B cell (primary cell): ENCODE data around the gene CEP112. TPM values are rescaled to one million over a fixed set of nuclear protein-coding genes. Genes with fewer than 3 reads are reported as not detected.

Experiments
- ATAC-seq: fragments of 200-7000 bp; cut with Tn5 transposase; one replicate; pipeline ENCODE4 v1.10.0; 2021; ENCODE audit warnings: low read depth, mild to moderate bottlenecking, moderate number of reproducible peaks, moderate library complexity
- CTCF ChIA-PET: fragments of 350-600 bp; sonication (Branson Sonifier 250); formaldehyde crosslinking; loops from one replicate; lab custom pipeline; 2021; ENCODE audit warnings: antibody characterized with exemption, inconsistent platforms; lab: Charles Lee
- POLR2A ChIA-PET: fragments of 350-600 bp; sonication (Branson Sonifier 250); formaldehyde crosslinking; loops from one replicate; lab custom pipeline; 2021; ENCODE audit warnings: antibody characterized with exemption; lab: Charles Lee
- DNase-seq: peaks from one replicate; pipeline ENCODE4 v3.0.0; 2013
- H2AFZ ChIP-seq: 2 replicates; pipeline ENCODE4 v1.6.1; 2012; ENCODE audit warnings: mild to moderate bottlenecking, low read depth, low read length; ENCODE audit not compliant: insufficient read depth, poor library complexity, severe bottlenecking
- H3K27ac ChIP-seq, 2 donors: 1 replicate in 1 of 2; 2 replicates in 1 of 2; pipeline ENCODE4 v1.5.1; 2012 to 2013; ENCODE audit warnings: low read length in 2 of 2, mild to moderate bottlenecking in 2 of 2, moderate library complexity in 1 of 2
- H3K27me3 ChIP-seq, 4 experiments: fragments of 200-600 bp in 1 of 4; sonication (generic) in 1 of 4; replicated peaks in 1 of 4; 1 replicate in 2 of 4; 2 replicates in 2 of 4; pipeline versions ENCODE4 v1.6.1 to v1.7.0; 2013 to 2016; ENCODE audit warnings: low read length in 3 of 4, mild to moderate bottlenecking in 2 of 4, mixed read lengths in 1 of 4, moderate library complexity in 1 of 4; ENCODE audit not compliant: insufficient read depth in 4 of 4, control insufficient read depth in 3 of 4; ENCODE audit errors: control extremely low read depth in 1 of 4
- H3K36me3 ChIP-seq, 2 experiments: replicated peaks in 1 of 2; 1 replicate in 1 of 2; 2 replicates in 1 of 2; pipeline versions ENCODE4 v1.6.1 to v1.7.1; 2013; ENCODE audit warnings: low read length in 1 of 2; ENCODE audit not compliant: insufficient read depth in 2 of 2, control insufficient read depth in 1 of 2; ENCODE audit errors: control extremely low read depth in 1 of 2, extremely low read depth in 1 of 2
- H3K4me1 ChIP-seq, 2 donors: fragments of 200-600 bp in 1 of 2; sonication (generic) in 1 of 2; 1 replicate in 1 of 2; 2 replicates in 1 of 2; pipeline versions ENCODE4 v1.5.1 to v1.6.1; 2013 to 2017; ENCODE audit warnings: low read length in 2 of 2; ENCODE audit not compliant: control insufficient read depth in 2 of 2, insufficient read depth in 2 of 2
- H3K4me2 ChIP-seq: replicated peaks from 2 replicates; pipeline ENCODE3; 2012; ENCODE audit warnings: mild to moderate bottlenecking, low read depth, low read length; ENCODE audit not compliant: poor library complexity, severe bottlenecking
- H3K4me3 ChIP-seq, 5 experiments: fragments of 200-600 bp in 1 of 5; sonication (generic) in 1 of 5; 1 replicate in 3 of 5; 2 replicates in 2 of 5; pipeline versions ENCODE4 v1.5.1 to v1.7.0; 2011 to 2016; ENCODE audit warnings: low read length in 4 of 5, mild to moderate bottlenecking in 4 of 5, low read depth in 2 of 5, control low read depth in 1 of 5, moderate library complexity in 1 of 5; ENCODE audit not compliant: insufficient read depth in 1 of 5; ENCODE audit errors: control extremely low read depth in 1 of 5, extremely low read depth in 1 of 5
- H3K79me2 ChIP-seq: fragments of 200-600 bp; sonication (generic); one replicate; pipeline ENCODE4 v1.6.0; 2016; ENCODE audit warnings: low read length; ENCODE audit not compliant: control insufficient read depth, insufficient read depth
- H3K9ac ChIP-seq: fragments of 200-600 bp; sonication (generic); 2 replicates; pipeline ENCODE4 v1.6.1; 2017; ENCODE audit warnings: mild to moderate bottlenecking, low read length, moderate library complexity
- H3K9me3 ChIP-seq, 3 donors: one replicate each; pipeline versions ENCODE4 v1.6.1 to v1.7.1; 2013; ENCODE audit warnings: low read length in 2 of 3; ENCODE audit not compliant: control insufficient read depth in 2 of 3, insufficient read depth in 1 of 3; ENCODE audit errors: control extremely low read depth in 1 of 3
- H4K20me1 ChIP-seq: 2 replicates; pipeline ENCODE4 v1.6.0; 2012; ENCODE audit warnings: mild to moderate bottlenecking, low read length; ENCODE audit not compliant: insufficient read depth, control insufficient read depth, poor library complexity, severe bottlenecking
- H3K27ac Mint-ChIP-seq: one replicate; pipeline ENCODE4 v1.8.0; 2021; ENCODE audit warnings: mixed read lengths
- H3K27me3 Mint-ChIP-seq: one replicate; pipeline ENCODE4 v1.8.0; 2021; ENCODE audit warnings: mixed read lengths
- H3K4me1 Mint-ChIP-seq: one replicate; pipeline ENCODE4 v1.8.0; 2021; ENCODE audit warnings: mixed read lengths
- H3K4me3 Mint-ChIP-seq: one replicate; pipeline ENCODE4 v1.8.0; 2021; ENCODE audit warnings: mixed read lengths
- H3K9me3 Mint-ChIP-seq: one replicate; pipeline ENCODE4 v1.8.0; 2022; ENCODE audit warnings: mixed read lengths; ENCODE audit not compliant: insufficient read depth
- EZH2 ChIP-seq: IDR thresholded peaks from 2 replicates; pipeline ENCODE4 v1.6.1; 2012; ENCODE audit warnings: borderline replicate concordance, low read depth, mild to moderate bottlenecking, moderate library complexity, low read length; ENCODE audit not compliant: insufficient read depth, poor library complexity, severe bottlenecking
- WGBS: methylation state at CpG from one replicate; pipeline ENCODE4 v1.1.5; 2013; ENCODE audit warnings: missing lambda C conversion rate; ENCODE audit not compliant: insufficient coverage; 5-methylcytosine and 5-hydroxymethylcytosine counted together
- intact Hi-C: fragments of 100-400 bp; cut with micrococcal nuclease; formaldehyde crosslinking; loops from one replicate; pipeline ENCODE4 v1.10.0; 2022
- polyA plus RNA-seq: library from polyadenylated mRNA; depleted of rRNA; stranded (reverse); fragments of >200 nt; gene quantifications from 2 replicates; pipeline ENCODE4 v1.2.3, GENCODE V29; 2012
- total RNA-seq, 2 donors: library from RNA; stranded (reverse); fragments of 120-200 nt in 1 of 2; gene quantifications; 1 replicate in 1 of 2; 2 replicates in 1 of 2; pipeline versions ENCODE4 v1.2.3 to v1.2.4, GENCODE V29; 2013 to 2022
- TF ChIP-seq, protein P1 (sequence below): fragments of 200-600 bp; IDR thresholded peaks from one replicate; pipeline ENCODE4 v1.8.0; 2022; ENCODE audit warnings: antibody characterized with exemption, mild to moderate bottlenecking

Gene CEP112
- total and polyA plus RNA-seq, 2 donors (not counting 1 experiment from before 2014, with no cell fraction given) = 0.57 to 4.6 TPM

DNA sequence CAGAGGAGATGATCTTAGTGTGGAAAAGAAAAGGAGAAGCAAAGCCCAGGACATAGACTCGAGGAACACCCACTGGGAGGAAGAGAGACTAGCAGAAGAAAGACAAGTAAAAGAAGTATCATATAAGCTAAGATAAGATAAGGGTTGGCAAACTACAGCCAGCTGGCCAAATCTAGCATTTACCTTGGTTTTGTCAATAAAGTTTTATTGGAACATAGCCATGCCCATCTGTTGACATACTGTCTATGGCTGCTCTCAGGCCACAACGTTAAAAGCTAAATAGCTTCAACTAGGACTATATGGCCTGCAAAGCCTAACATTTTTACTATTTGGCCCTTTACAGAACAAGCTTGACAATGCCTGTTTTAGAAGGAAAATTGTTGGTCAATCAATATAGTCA is 464.1 kb downstream of the CEP112 start:
- Histone ChIP-seq H3K9ac (no peak overlapping the region), H3K27ac (no peak overlapping the region), H2AFZ (no peak overlapping the region), H3K9me3 (peaks cover 0 to 1% (median 0%) of the 10 kb centered on the region in 3 donors), H4K20me1 (no peaks in the 10 kb centered on the region), H3K4me3 (no peak overlapping the region), H3K4me2 (no peak overlapping the region), H3K27me3 (no peaks in the 10 kb centered on the region), H3K36me3 (no peaks in the 10 kb centered on the region), H3K4me1 (no peaks in the 10 kb centered on the region), H3K79me2 (no peaks in the 10 kb centered on the region)
- ATAC-seq (no peak), DNase-seq (no peak)
- POLR2A ChIA-PET = no interaction called here
- no peak overlapping the region for H3K27ac Mint-ChIP-seq
- H3K27me3 Mint-ChIP-seq = peaks cover 6% of the 10 kb centered on the region
- no peak overlapping the region for H3K4me3 Mint-ChIP-seq
- H3K9me3 Mint-ChIP-seq = no peaks in the 10 kb centered on the region
- no peak for TF ChIP-seq EZH2
- TF ChIP-seq, protein P1, sequence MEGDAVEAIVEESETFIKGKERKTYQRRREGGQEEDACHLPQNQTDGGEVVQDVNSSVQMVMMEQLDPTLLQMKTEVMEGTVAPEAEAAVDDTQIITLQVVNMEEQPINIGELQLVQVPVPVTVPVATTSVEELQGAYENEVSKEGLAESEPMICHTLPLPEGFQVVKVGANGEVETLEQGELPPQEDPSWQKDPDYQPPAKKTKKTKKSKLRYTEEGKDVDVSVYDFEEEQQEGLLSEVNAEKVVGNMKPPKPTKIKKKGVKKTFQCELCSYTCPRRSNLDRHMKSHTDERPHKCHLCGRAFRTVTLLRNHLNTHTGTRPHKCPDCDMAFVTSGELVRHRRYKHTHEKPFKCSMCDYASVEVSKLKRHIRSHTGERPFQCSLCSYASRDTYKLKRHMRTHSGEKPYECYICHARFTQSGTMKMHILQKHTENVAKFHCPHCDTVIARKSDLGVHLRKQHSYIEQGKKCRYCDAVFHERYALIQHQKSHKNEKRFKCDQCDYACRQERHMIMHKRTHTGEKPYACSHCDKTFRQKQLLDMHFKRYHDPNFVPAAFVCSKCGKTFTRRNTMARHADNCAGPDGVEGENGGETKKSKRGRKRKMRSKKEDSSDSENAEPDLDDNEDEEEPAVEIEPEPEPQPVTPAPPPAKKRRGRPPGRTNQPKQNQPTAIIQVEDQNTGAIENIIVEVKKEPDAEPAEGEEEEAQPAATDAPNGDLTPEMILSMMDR = no peak
- no peaks in the 10 kb centered on the region for H3K4me1 Mint-ChIP-seq
- 86% methylated on average over 1 of the region's 2 CpGs for WGBS
- CTCF ChIA-PET = no interaction called here
- intact Hi-C loops = no loop called here

DNA sequence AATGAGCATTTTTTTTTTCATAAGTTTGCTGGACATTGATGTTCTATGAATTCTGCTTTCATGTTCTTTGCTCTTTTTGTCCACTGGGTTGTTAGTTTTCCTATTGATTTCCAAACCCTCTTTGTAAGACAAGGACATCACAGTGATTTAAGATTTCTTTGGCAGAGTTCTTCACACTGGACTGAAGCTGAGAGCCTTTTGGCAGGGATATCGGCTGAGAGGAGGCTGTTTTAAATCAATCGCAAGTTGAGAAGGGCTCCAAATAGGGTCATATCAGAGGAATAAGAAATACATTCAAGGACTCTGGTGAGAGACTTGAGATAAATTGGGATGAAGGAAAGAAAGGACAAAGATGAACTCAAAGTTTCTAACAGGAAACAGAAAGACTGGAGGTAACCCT is 464.7 kb downstream of the CEP112 start:
- Histone ChIP-seq H2AFZ (no peak overlapping the region), H3K36me3 (no peaks in the 10 kb centered on the region), H3K79me2 (no peaks in the 10 kb centered on the region), H3K27ac (no peak overlapping the region), H3K4me1 (no peaks in the 10 kb centered on the region), H3K9me3 (peaks cover 0 to 1% (median 0%) of the 10 kb centered on the region in 3 donors), H3K4me3 (no peak overlapping the region), H4K20me1 (no peaks in the 10 kb centered on the region), H3K9ac (no peak overlapping the region), H3K27me3 (no peaks in the 10 kb centered on the region), H3K4me2 (no peak overlapping the region)
- intact Hi-C loops = no loop called here
- no peak for DNase-seq
- no peak for ATAC-seq
- CTCF ChIA-PET = no interaction called here
- H3K27ac Mint-ChIP-seq = no peak overlapping the region
- WGBS = 100% methylated on average over 2 of the region's 2 CpGs
- TF ChIP-seq, protein P1 = no peak
- TF ChIP-seq EZH2 = no peak
- H3K4me1 Mint-ChIP-seq = no peaks in the 10 kb centered on the region
- no peaks in the 10 kb centered on the region for H3K9me3 Mint-ChIP-seq
- POLR2A ChIA-PET = no interaction called here
- H3K4me3 Mint-ChIP-seq = no peak overlapping the region
- H3K27me3 Mint-ChIP-seq = peaks cover 6% of the 10 kb centered on the region
